ENCODE data around the gene RPL18A. TPM values are rescaled to one million over a fixed set of nuclear protein-coding genes. Genes with fewer than 3 reads are reported as not detected.

RPL18A gene
- total and polyA plus RNA-seq, 2 of the 13 experiments (the other 11 are each of a cell fraction or from before 2014, with no cell fraction given), result 1,471 to 2,004 TPM

GRCh38 chr19:17889609-17890214 lies 30.0 kb downstream of the RPL18A start (continued):
- TF ChIP-seq ARID5B (CRISPR knock-in tag; IDR thresholded peaks at IDR 0.05) (0 out of 2 replicates have a peak, but pooled peaks have one; percentile 46), TMF1 (CRISPR knock-in tag; IDR thresholded peaks at IDR 0.05; ENCODE audit: low read depth) (peak; percentile 61; the same call in 1 of the 2 replicates), TEAD3 (CRISPR knock-in tag; optimal IDR thresholded peaks at IDR 0.05; ENCODE audit: borderline replicate concordance) (no peak), ZBTB20 (CRISPR knock-in tag; IDR thresholded peaks at IDR 0.05; ENCODE audit: borderline replicate concordance, low read depth) (no peak), ATRX (CRISPR knock-in tag; IDR thresholded peaks at IDR 0.05; ENCODE audit: borderline replicate concordance) (no peak), ETV6 (CRISPR knock-in tag; conservative IDR thresholded peaks at IDR 0.05) (no peak), POLR2AphosphoS5 (IDR thresholded peaks at IDR 0.05; ENCODE audit: low read depth, low read length) (no peak), REXO4 (CRISPR knock-in tag; IDR thresholded peaks at IDR 0.05; ENCODE audit: borderline replicate concordance) (no peak), ZMAT3 (CRISPR knock-in tag; conservative IDR thresholded peaks at IDR 0.05) (no peak), SALL2 (CRISPR knock-in tag; IDR thresholded peaks at IDR 0.05) (no peak), ZNF501 (CRISPR knock-in tag; IDR thresholded peaks at IDR 0.05) (peak; percentile 58), GATAD2A (CRISPR knock-in tag; IDR thresholded peaks at IDR 0.05) (0 out of 2 replicates have a peak, but pooled peaks have one; percentile 22), SOX13 (IDR thresholded peaks at IDR 0.05) (no peak), SOX13 (CRISPR knock-in tag; conservative IDR thresholded peaks at IDR 0.05 in 1 of 2, IDR thresholded peaks at IDR 0.05 in 1 of 2) (peak in 1 of 2 experiments; percentile 29; a peak in 1 of 4 replicates)
- TF ChIP-seq, protein P1, sequence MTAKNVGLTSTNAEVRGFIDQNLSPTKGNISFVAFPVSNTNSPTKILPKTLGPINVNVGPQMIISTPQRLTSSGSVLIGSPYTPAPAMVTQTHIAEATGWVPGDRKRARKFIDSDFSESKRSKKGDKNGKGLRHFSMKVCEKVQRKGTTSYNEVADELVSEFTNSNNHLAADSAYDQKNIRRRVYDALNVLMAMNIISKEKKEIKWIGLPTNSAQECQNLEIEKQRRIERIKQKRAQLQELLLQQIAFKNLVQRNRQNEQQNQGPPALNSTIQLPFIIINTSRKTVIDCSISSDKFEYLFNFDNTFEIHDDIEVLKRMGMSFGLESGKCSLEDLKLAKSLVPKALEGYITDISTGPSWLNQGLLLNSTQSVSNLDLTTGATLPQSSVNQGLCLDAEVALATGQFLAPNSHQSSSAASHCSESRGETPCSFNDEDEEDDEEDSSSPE (CRISPR knock-in tag; IDR thresholded peaks at IDR 0.05), result no peak
- TF ChIP-seq, protein P2, sequence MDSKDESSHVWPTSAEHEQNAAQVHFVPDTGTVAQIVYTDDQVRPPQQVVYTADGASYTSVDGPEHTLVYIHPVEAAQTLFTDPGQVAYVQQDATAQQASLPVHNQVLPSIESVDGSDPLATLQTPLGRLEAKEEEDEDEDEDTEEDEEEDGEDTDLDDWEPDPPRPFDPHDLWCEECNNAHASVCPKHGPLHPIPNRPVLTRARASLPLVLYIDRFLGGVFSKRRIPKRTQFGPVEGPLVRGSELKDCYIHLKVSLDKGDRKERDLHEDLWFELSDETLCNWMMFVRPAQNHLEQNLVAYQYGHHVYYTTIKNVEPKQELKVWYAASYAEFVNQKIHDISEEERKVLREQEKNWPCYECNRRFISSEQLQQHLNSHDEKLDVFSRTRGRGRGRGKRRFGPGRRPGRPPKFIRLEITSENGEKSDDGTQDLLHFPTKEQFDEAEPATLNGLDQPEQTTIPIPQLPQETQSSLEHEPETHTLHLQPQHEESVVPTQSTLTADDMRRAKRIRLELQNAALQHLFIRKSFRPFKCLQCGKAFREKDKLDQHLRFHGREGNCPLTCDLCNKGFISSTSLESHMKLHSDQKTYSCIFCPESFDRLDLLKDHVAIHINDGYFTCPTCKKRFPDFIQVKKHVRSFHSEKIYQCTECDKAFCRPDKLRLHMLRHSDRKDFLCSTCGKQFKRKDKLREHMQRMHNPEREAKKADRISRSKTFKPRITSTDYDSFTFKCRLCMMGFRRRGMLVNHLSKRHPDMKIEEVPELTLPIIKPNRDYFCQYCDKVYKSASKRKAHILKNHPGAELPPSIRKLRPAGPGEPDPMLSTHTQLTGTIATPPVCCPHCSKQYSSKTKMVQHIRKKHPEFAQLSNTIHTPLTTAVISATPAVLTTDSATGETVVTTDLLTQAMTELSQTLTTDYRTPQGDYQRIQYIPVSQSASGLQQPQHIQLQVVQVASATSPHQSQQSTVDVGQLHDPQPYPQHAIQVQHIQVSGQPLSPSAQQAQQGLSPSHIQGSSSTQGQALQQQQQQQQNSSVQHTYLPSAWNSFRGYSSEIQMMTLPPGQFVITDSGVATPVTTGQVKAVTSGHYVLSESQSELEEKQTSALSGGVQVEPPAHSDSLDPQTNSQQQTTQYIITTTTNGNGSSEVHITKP (CRISPR knock-in tag; IDR thresholded peaks at IDR 0.05; ENCODE audit: low read depth), result no peak

Measured in HepG2 (cell line).